IPS DF 6.9 (cell line): ENCODE measurements around the gene CCDC159.

Experiments
- DNase-seq: peaks from one replicate; pipeline ENCODE4 v3.0.0-alpha.2; 2013; ENCODE audit warnings: low read depth, low spot score
- H3K27ac ChIP-seq: one replicate; pipeline ENCODE4 v1.5.1; 2013; ENCODE audit warnings: low read length, control low read depth
- H3K27me3 ChIP-seq: 2 replicates; pipeline ENCODE4 v1.6.1; 2013; ENCODE audit warnings: mild to moderate bottlenecking, low read length; ENCODE audit not compliant: control insufficient read depth, insufficient read depth
- H3K36me3 ChIP-seq: 2 replicates; pipeline ENCODE4 v1.6.1; 2013; ENCODE audit warnings: low read length; ENCODE audit not compliant: control insufficient read depth, insufficient read depth
- H3K4me1 ChIP-seq: 2 replicates; pipeline ENCODE4 v1.6.1; 2013; ENCODE audit warnings: low read length; ENCODE audit not compliant: control insufficient read depth, insufficient read depth
- H3K4me3 ChIP-seq: 2 replicates; pipeline ENCODE4 v1.5.1; 2013; ENCODE audit warnings: mild to moderate bottlenecking, low read length
- H3K9me3 ChIP-seq: 2 replicates; pipeline ENCODE4 v1.6.1; 2013; ENCODE audit warnings: low read length, inconsistent platforms; ENCODE audit not compliant: control insufficient read depth, insufficient read depth
- whole genome bisulfite sequencing: extraction: QIAGEN DNeasy Blood & Tissue Kit; methylation state at CpG from one replicate; pipeline ENCODE4 v1.1.7; 2013; ENCODE audit warnings: mixed read lengths, missing lambda C conversion rate; ENCODE audit not compliant: insufficient read length, insufficient coverage; 5-methylcytosine and 5-hydroxymethylcytosine counted together

The CCDC159 gene

GRCh38 chr19:11367528-11367927 lies 21.2 kb downstream of the CCDC159 start:
- no peak overlapping the region for H3K27ac ChIP-seq
- DNase-seq, result no peak
- no CpG with 5 or more reads among the region's 2 CpGs for WGBS
- no peaks in the 10 kb centered on the region for H3K27me3 ChIP-seq
- no peaks in the 10 kb centered on the region for H3K9me3 ChIP-seq
- H3K4me1 ChIP-seq, result no peaks in the 10 kb centered on the region
- no peak overlapping the region for H3K4me3 ChIP-seq
- no peaks in the 10 kb centered on the region for H3K36me3 ChIP-seq

DNA sequence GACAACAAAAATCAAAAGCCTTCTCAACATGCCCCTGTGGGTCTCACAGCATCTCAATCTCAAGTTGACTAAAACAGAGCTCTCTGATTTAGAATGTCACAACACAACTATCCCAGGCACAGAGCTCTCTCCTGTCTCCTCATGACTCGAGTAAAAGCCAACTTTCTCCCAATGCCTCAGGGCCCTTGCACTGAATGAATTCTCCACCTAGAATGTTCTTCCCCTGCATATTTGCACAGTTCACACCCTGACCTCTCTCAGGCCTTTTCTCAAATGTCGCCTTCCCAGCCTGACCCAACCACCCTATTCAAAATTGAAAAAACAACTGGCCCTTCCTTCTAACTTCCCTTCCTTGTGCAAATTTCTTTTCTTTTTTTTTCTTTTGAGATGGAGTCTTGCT lies 24.4 kb downstream of the CCDC159 start:
- no CpG with 5 or more reads among the region's 2 CpGs for WGBS
- Histone ChIP-seq H3K27ac (no peak overlapping the region), H3K4me1 (peaks cover 2% of the 10 kb centered on the region), H3K9me3 (no peaks in the 10 kb centered on the region), H3K4me3 (no peak overlapping the region), H3K36me3 (no peaks in the 10 kb centered on the region), H3K27me3 (no peaks in the 10 kb centered on the region)
- DNase-seq, result no peak

DNA sequence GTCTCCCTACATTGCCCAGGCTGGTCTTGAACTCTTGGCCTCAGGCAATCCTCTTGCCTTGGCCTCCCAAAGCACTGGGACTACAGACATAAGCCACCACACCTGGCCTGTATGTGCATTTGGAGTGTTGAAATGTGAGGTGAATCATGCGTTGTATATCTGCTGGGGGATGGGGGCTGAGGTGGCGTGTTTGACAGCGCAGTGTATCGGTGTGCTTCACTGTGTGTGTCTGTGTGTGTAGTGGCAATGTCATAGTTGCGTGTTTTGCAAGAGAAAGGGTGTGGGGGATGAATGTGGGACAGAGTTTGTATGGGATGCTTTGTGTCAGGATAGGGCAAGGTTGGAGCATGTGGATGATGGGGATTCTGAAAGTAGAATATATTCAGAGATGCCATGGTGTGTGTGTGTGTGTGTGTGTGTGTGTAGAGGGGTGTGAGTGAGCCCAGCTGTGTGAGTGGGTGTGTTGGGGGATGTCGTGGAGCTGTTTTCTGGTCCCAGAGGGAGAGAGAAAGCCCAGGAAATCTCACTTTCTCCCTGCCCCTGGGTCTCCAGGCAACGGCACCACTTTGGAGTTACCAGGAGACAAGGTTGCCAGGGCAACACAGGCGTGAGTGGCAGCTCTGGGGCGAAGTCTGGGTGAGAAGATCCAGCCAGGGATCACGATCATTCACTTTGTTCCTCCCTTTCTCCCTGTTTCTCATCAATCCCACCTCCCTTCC lies 27.0 kb downstream of the CCDC159 start:
- Histone ChIP-seq H3K27ac (no peak overlapping the region), H3K4me3 (no peak overlapping the region)
- no peak for DNase-seq

DNA sequence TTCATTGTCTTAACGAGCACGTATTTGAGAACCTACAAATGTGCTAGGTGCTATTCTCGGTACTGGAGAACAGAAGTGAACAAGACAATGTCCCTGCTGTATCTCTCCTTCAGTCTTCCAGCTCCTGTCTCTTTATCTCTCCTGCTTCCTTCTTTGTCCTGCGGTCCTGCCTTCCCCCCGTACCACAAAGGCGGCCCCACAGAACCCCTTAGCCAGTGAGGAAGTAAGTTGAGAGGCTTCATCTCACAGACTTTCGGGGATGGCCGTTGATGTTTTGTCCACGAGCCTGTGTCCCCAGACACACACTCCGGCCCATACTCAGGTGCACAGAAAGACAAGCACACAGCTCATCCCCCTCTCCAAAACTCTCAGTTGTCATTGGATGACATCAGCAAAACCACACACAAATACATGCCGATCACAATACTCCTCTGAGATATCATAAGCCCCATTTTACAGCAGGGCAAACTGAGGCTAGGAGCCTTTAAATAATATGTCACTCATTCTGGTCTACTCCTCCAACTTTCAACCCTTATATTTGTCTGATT lies 27.6 kb downstream of the CCDC159 start:
- Histone ChIP-seq H3K27ac (no peak overlapping the region), H3K27me3 (no peaks in the 10 kb centered on the region), H3K9me3 (no peaks in the 10 kb centered on the region), H3K4me1 (peaks cover 3% of the 10 kb centered on the region), H3K4me3 (no peak overlapping the region; the same call in 1 of the 2 replicates), H3K36me3 (no peaks in the 10 kb centered on the region)
- no CpG with 5 or more reads among the region's 11 CpGs for WGBS
- no peak for DNase-seq

More for the DNA sequence above, 27.0 kb downstream of the CCDC159 start:
- WGBS, result no CpG with 5 or more reads among the region's 10 CpGs
- H3K36me3 ChIP-seq, result no peaks in the 10 kb centered on the region
- no peaks in the 10 kb centered on the region for H3K27me3 ChIP-seq
- H3K9me3 ChIP-seq, result no peaks in the 10 kb centered on the region
- H3K4me1 ChIP-seq, result peaks cover 3% of the 10 kb centered on the region

GRCh38 chr19:11374433-11375142 lies 28.3 kb downstream of the CCDC159 start, which contains the start of gene SWSAP1:
TSS of gene SWSAP1 (plus strand) at chr19:11374666. CDS start at chr19:11374681, 15 bp downstream.
- Histone ChIP-seq H3K27me3 (no peaks in the 10 kb centered on the region), H3K9me3 (no peaks in the 10 kb centered on the region), H3K36me3 (no peaks in the 10 kb centered on the region), H3K4me3 (peak within 1 kb of the TSS; percentile 67; the same call in 1 of the 2 replicates), H3K27ac (no peak within 1 kb of the TSS), H3K4me1 (peaks cover 3% of the 10 kb centered on the region)
- no CpG with 5 or more reads among the region's 44 CpGs for WGBS
- peak; percentile 99 for DNase-seq

- Histone ChIP-seq H3K9me3 (no peaks in the 10 kb centered on the region), H3K4me3 (peak overlapping the region; percentile 37; the same call in 1 of the 2 replicates), H3K27ac (no peak overlapping the region), H3K4me1 (peaks cover 3% of the 10 kb centered on the region), H3K36me3 (no peaks in the 10 kb centered on the region), H3K27me3 (no peaks in the 10 kb centered on the region)
- no peak for DNase-seq
- WGBS, result no CpG with 5 or more reads among the region's 27 CpGs
These were observed 29.0 kb downstream of the CCDC159 start for GRCh38 chr19:11375143-11375948.

- Histone ChIP-seq H3K36me3 (no peaks in the 10 kb centered on the region), H3K9me3 (no peaks in the 10 kb centered on the region), H3K27me3 (no peaks in the 10 kb centered on the region), H3K4me3 (no peak overlapping the region), H3K4me1 (peaks cover 3% of the 10 kb centered on the region), H3K27ac (no peak overlapping the region)
- no peak for DNase-seq
These were observed 30.9 kb downstream of the CCDC159 start for GRCh38 chr19:11377237-11377636.

GRCh38 chr19:11377756-11378155 lies 31.4 kb downstream of the CCDC159 start:
- H3K4me1 ChIP-seq, result peaks cover 3% of the 10 kb centered on the region
- no peaks in the 10 kb centered on the region for H3K27me3 ChIP-seq
- no peaks in the 10 kb centered on the region for H3K36me3 ChIP-seq
- no peak overlapping the region for H3K27ac ChIP-seq
- DNase-seq, result no peak
- no CpG with 5 or more reads among the region's 3 CpGs for WGBS
- H3K9me3 ChIP-seq, result no peaks in the 10 kb centered on the region
- no peak overlapping the region for H3K4me3 ChIP-seq

DNA sequence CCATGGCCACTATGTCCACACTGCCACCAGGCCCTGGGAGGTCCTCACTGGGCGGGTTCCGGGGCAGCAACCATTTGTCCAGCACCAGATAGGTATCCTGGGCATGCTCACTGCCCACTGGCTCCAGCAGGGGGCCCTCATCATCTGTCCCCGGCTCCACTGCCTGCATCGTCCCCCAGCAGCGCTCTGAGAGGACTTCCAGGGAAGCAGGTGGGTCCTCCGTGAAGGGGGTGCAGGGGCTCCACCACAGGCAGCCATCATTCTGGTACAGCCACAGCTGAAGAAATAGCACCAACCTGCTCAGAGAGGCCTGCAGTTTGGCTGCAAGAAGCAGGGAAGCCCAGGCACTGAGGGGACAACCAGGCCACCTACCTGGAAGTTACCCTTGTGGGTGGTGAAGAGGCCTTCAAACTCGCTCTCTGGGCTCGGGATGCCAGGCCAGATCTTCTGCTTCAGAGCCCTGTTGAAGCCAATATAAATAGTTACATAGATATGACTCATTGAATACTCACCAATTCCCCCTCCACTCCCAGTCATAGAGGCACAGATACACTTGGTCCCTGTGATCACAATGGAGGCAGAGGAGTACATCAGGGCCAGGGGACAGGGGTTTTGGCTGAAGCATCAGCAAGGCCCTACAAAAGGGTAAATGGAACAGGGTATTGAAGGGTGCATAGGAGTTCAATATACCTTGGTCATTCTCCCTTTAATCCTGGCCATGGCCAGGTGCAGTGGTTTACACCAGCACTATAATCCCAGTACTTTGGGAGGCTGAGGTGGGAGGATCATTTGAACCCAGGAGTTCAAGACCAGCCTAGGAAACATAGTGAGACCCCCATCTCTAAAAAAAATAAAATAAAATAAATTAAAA lies 32.2 kb downstream of the CCDC159 start:
- no peak for DNase-seq
- Histone ChIP-seq H3K36me3 (no peaks in the 10 kb centered on the region), H3K4me1 (peaks cover 3% of the 10 kb centered on the region), H3K4me3 (no peak overlapping the region), H3K27me3 (no peaks in the 10 kb centered on the region), H3K27ac (no peak overlapping the region), H3K9me3 (no peaks in the 10 kb centered on the region)
- no CpG with 5 or more reads among the region's 8 CpGs for WGBS
